Fibroblast of the aortic adventitia (primary cell): ENCODE data around the gene GRB10. TPM values are rescaled to one million over a fixed set of nuclear protein-coding genes. Genes with fewer than 3 reads are reported as not detected.
"Not testable (repeated sequence)": the region's sequence is repeated elsewhere in the genome, so short reads cannot be mapped to it uniquely, and the experiment has no call there.

Experiments used
- DNase-seq: peaks from one replicate; pipeline ENCODE4 v3.0.0-alpha.2; 2010; ENCODE audit warnings: low read depth
- H3K4me3 ChIP-seq: 2 replicates; pipeline ENCODE4 v1.5.1; 2011; ENCODE audit warnings: low read depth, mild to moderate bottlenecking, control low read depth, low read length, moderate library complexity
- CTCF ChIP-seq: IDR thresholded peaks from 2 replicates; pipeline ENCODE4 v1.5.1; 2011; ENCODE audit warnings: mild to moderate bottlenecking, low read length, control low read depth, inconsistent platforms; ENCODE audit not compliant: insufficient read depth
- total RNA-seq: library from RNA; depleted of rRNA; stranded (reverse); fragments of >200 nt; gene quantifications from 2 replicates; pipeline ENCODE4 v1.2.3, GENCODE V29; 2012; ENCODE audit warnings: low replicate concordance

The GRB10 gene
- total RNA-seq, 1 donor = 39.1 TPM

GRCh38 chr7:50742401-50742800, 40.3 kb downstream of the GRB10 start:
- no peak for DNase-seq
- TF ChIP-seq CTCF = no peak
- H3K4me3 ChIP-seq = no peak overlapping the region

- TF ChIP-seq CTCF = no peak
- no peak overlapping the region for H3K4me3 ChIP-seq
- no peak for DNase-seq
Measured at GRCh38 chr7:50739744-50740435, 42.8 kb downstream of the GRB10 start.

- DNase-seq = no peak
- no peak overlapping the region for H3K4me3 ChIP-seq
- TF ChIP-seq CTCF = no peak
Measured at GRCh38 chr7:50738932-50739331, 43.8 kb downstream of the GRB10 start.

- H3K4me3 ChIP-seq, DNase-seq: not testable (repeated sequence)
Measured at GRCh38 chr7:50735836-50736235, 46.9 kb downstream of the GRB10 start.

- TF ChIP-seq CTCF = no peak
- no peak overlapping the region for H3K4me3 ChIP-seq
- DNase-seq = no peak
Measured at GRCh38 chr7:50735333-50735732, 47.4 kb downstream of the GRB10 start.

GRCh38 chr7:50734246-50734645, 48.5 kb downstream of the GRB10 start:
- no peak for DNase-seq
- H3K4me3 ChIP-seq = no peak overlapping the region
- TF ChIP-seq CTCF = no peak

GRCh38 chr7:50733552-50733951, 49.1 kb downstream of the GRB10 start:
- no peak for TF ChIP-seq CTCF
- no peak overlapping the region for H3K4me3 ChIP-seq
- DNase-seq = no peak
